ENCODE measurements around the gene PPP6R2. TPM values are rescaled to one million over a fixed set of nuclear protein-coding genes. Genes with fewer than 3 reads are reported as not detected.

Gene PPP6R2
- total and polyA plus RNA-seq, 9 of the 15 experiments (the other 6 are each of a cell fraction or from before 2014, with no cell fraction given) = 0.32 to 39.8 (median 21.4) TPM

GRCh38 chr22:50441428-50441993 lies 98.4 kb downstream of the PPP6R2 start:
- Histone ChIP-seq H3K79me2 (ENCODE audit: control insufficient read depth, insufficient read depth, low read length) (no peaks in the 10 kb centered on the region), H3K36me3 (ENCODE audit: control insufficient read depth, insufficient read depth, low read length) (peaks cover 67% of the 10 kb centered on the region; the same call in 1 of the 3 replicates), H3K4me2 (ENCODE audit: insufficient read depth, low read length) (no peak overlapping the region), H3K9me1 (ENCODE audit: control insufficient read depth, insufficient read depth, low read length) (no peaks in the 10 kb centered on the region), H3K9me3 (replicated peaks; ENCODE audit: control insufficient read depth, insufficient read depth, low read depth, low read length) (no peaks in the 10 kb centered on the region), H4K20me1 (replicated peaks; ENCODE audit: control insufficient read depth, insufficient read depth, low read length) (no peaks in the 10 kb centered on the region), H3K27ac (ENCODE audit: extremely low read depth, low read depth, low read length) (no peak overlapping the region), H3K4me3 (no peak overlapping the region), H3K27me3 (ENCODE audit: control insufficient read depth in 2 of 2, insufficient read depth in 2 of 2, low read length in 2 of 2) (no peaks in the 10 kb centered on the region), H2AFZ (ENCODE audit: low read depth, low read length) (no peak overlapping the region), H3K9ac (ENCODE audit: insufficient read depth in 1 of 2, low read depth in 2 of 2, low read length in 2 of 2) (no peak overlapping the region), H3K4me1 (replicated peaks in 1 of 2; ENCODE audit: control insufficient read depth in 2 of 2, insufficient read depth in 2 of 2, low read length in 2 of 2) (peaks cover 0 to 29% of the 10 kb centered on the region in 2 experiments; a peak in 2 of 5 replicates)
- BruUV-seq (replicated peaks) = no TSS peak
- ATAC-seq (no peak), FAIRE-seq (no peak), DNase-seq (ENCODE audit: extremely low read depth in 1 of 4, low spot score in 3 of 4) (no peak)
- 97% methylated on average over 6 of the region's 17 CpGs for WGBS (ENCODE audit: insufficient coverage, low coverage, missing lambda C conversion rate)
- intact Hi-C loops (cut with micrococcal nuclease) (no loop called here), in situ Hi-C loops (cut with MboI) (no loop called here)
- CTCF ChIA-PET (ENCODE audit: low intra/inter-chr PET ratio) = no interaction called here
- peak; percentile 33; the same call in 1 of the 2 replicates for TF ChIP-seq POLR2G (IDR thresholded peaks at IDR 0.05; ENCODE audit: low read depth, low read length)
- no peak for TF ChIP-seq RBM17 (IDR thresholded peaks at IDR 0.05; ENCODE audit: borderline replicate concordance, low read depth, low read length)
- POLR2A ChIA-PET = interaction anchor here (0.7 kb wide), 2 partner anchors 13 to 42 kb away, joined by 3 read pairs; no protein-coding TSS in a partner anchor

GRCh38 chr22:50443197-50443596 lies 100.1 kb downstream of the PPP6R2 start:
- intact Hi-C loops (cut with micrococcal nuclease) (no loop called here), in situ Hi-C loops (cut with MboI) (no loop called here)
- Histone ChIP-seq H3K27me3 (ENCODE audit: control insufficient read depth in 2 of 2, insufficient read depth in 2 of 2, low read length in 2 of 2) (no peaks in the 10 kb centered on the region), H3K36me3 (ENCODE audit: control insufficient read depth, insufficient read depth, low read length) (peaks cover 74% of the 10 kb centered on the region; the same call in 1 of the 3 replicates), H3K9me1 (ENCODE audit: control insufficient read depth, insufficient read depth, low read length) (no peaks in the 10 kb centered on the region), H3K79me2 (ENCODE audit: control insufficient read depth, insufficient read depth, low read length) (no peaks in the 10 kb centered on the region), H3K4me3 (no peak overlapping the region), H3K4me2 (ENCODE audit: insufficient read depth, low read length) (no peak overlapping the region), H3K9ac (ENCODE audit: insufficient read depth in 1 of 2, low read depth in 2 of 2, low read length in 2 of 2) (no peak overlapping the region; a peak in 1 of 4 replicates), H4K20me1 (replicated peaks; ENCODE audit: control insufficient read depth, insufficient read depth, low read length) (no peaks in the 10 kb centered on the region), H3K4me1 (replicated peaks in 1 of 2; ENCODE audit: control insufficient read depth in 2 of 2, insufficient read depth in 2 of 2, low read length in 2 of 2) (peaks cover 0 to 36% of the 10 kb centered on the region in 2 experiments; a peak in 2 of 5 replicates), H3K9me3 (replicated peaks; ENCODE audit: control insufficient read depth, insufficient read depth, low read depth, low read length) (no peaks in the 10 kb centered on the region), H2AFZ (ENCODE audit: low read depth, low read length) (no peak overlapping the region), H3K27ac (ENCODE audit: extremely low read depth, low read depth, low read length) (no peak overlapping the region)
- ChIA-PET POLR2A (interaction anchor here (0.7 to 1.1 kb wide), 2 partner anchors 12 to 19 kb away, joined by 3 read pairs; no protein-coding TSS in a partner anchor), CTCF (ENCODE audit: low intra/inter-chr PET ratio) (no interaction called here)
- DNase-seq (ENCODE audit: extremely low read depth in 1 of 4, low spot score in 3 of 4) = no peak
- peak; percentile 6; the same call in 1 of the 2 replicates for TF ChIP-seq POLR2G (IDR thresholded peaks at IDR 0.05; ENCODE audit: low read depth, low read length)
- TF ChIP-seq ZNF449 (CRISPR knock-in tag; IDR thresholded peaks at IDR 0.05) = no peak
- 89% methylated on average over 5 of the region's 15 CpGs for WGBS (ENCODE audit: insufficient coverage, low coverage, missing lambda C conversion rate)
- no peak for ATAC-seq
- FAIRE-seq = no peak
- no TSS peak for BruUV-seq (replicated peaks)
